Type B pancreatic cell (in vitro differentiated cells): ENCODE data around the gene XRN1. TPM values are rescaled to one million over a fixed set of nuclear protein-coding genes. Genes with fewer than 3 reads are reported as not detected.

Source experiments
- DNase-seq: peaks from one replicate; pipeline ENCODE4 v3.0.0; 2021; ENCODE audit warnings: mixed read lengths; ENCODE audit not compliant: unreplicated experiment; ENCODE audit errors: extremely low spot score
- H3K27ac Mint-ChIP-seq: 2 replicates; pipeline ENCODE4 v1.8.0; 2021; ENCODE audit warnings: mild to moderate bottlenecking, mixed read lengths
- H3K27me3 Mint-ChIP-seq: 2 replicates; pipeline ENCODE4 v1.8.0; 2021; ENCODE audit warnings: mixed read lengths
- H3K36me3 Mint-ChIP-seq: 2 replicates; pipeline ENCODE4 v1.8.0; 2021; ENCODE audit warnings: mixed read lengths
- H3K4me1 Mint-ChIP-seq: one replicate; pipeline ENCODE4 v1.8.0; 2021; ENCODE audit warnings: mixed read lengths; ENCODE audit not compliant: unreplicated experiment
- H3K4me3 Mint-ChIP-seq: 2 replicates; pipeline ENCODE4 v1.8.0; 2021; ENCODE audit warnings: mild to moderate bottlenecking, mixed read lengths
- H3K9me3 Mint-ChIP-seq: 2 replicates; pipeline ENCODE4 v1.8.0; 2021; ENCODE audit warnings: mixed read lengths
- total RNA-seq: library from RNA; stranded (reverse); gene quantifications from 2 replicates; pipeline ENCODE4 v1.2.1, GENCODE V29; 2021; ENCODE audit warnings: low replicate concordance
- TF ChIP-seq, protein P1 (sequence below): fragments of 200-600 bp; sonication (generic); conservative IDR thresholded peaks from 2 replicates; pipeline ENCODE4 v1.5.0; 2021; ENCODE audit warnings: antibody characterized with exemption, mild to moderate bottlenecking

XRN1 gene
- total RNA-seq, 1 donor from 2014 or later: 28.1 TPM

DNA sequence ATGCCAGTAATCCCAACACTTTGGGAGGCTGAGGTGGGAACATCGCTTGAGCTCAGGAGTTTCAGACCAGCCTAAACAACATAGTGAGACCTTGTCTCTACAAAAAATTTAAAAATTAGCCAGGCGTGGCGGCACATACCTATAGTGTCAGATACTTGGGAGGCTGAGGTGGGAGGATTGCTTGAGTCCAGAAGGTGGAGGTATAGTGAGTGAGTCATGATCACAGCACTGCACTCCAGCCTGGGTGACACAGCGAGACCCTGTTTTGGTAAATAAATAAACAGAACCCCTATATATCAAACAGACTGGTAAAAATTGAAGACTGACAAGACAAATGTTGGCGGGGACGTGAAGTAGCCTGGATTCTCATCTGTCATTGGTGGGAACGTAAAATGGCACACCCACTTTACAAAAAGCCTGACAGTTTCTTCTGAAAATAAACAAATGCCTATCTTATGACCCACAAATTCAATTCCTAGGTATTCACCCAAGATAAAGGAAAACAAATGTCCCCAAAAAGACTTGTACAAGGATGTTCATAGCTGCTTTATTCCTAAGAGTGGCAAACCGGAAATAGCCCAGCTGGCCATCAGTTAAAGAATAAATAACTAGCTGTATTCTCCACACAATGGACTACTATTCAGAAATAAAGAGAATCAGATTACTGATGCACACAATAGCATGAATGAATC is 175.5 kb downstream of the XRN1 start:
- TF ChIP-seq, protein P1, sequence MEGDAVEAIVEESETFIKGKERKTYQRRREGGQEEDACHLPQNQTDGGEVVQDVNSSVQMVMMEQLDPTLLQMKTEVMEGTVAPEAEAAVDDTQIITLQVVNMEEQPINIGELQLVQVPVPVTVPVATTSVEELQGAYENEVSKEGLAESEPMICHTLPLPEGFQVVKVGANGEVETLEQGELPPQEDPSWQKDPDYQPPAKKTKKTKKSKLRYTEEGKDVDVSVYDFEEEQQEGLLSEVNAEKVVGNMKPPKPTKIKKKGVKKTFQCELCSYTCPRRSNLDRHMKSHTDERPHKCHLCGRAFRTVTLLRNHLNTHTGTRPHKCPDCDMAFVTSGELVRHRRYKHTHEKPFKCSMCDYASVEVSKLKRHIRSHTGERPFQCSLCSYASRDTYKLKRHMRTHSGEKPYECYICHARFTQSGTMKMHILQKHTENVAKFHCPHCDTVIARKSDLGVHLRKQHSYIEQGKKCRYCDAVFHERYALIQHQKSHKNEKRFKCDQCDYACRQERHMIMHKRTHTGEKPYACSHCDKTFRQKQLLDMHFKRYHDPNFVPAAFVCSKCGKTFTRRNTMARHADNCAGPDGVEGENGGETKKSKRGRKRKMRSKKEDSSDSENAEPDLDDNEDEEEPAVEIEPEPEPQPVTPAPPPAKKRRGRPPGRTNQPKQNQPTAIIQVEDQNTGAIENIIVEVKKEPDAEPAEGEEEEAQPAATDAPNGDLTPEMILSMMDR: no peak
- no peak overlapping the region for H3K4me3 Mint-ChIP-seq
- no peaks in the 10 kb centered on the region for H3K9me3 Mint-ChIP-seq
- DNase-seq: no peak
- H3K4me1 Mint-ChIP-seq: no peaks in the 10 kb centered on the region
- H3K36me3 Mint-ChIP-seq: no peaks in the 10 kb centered on the region
- no peaks in the 10 kb centered on the region for H3K27me3 Mint-ChIP-seq
- H3K27ac Mint-ChIP-seq: no peak overlapping the region

DNA sequence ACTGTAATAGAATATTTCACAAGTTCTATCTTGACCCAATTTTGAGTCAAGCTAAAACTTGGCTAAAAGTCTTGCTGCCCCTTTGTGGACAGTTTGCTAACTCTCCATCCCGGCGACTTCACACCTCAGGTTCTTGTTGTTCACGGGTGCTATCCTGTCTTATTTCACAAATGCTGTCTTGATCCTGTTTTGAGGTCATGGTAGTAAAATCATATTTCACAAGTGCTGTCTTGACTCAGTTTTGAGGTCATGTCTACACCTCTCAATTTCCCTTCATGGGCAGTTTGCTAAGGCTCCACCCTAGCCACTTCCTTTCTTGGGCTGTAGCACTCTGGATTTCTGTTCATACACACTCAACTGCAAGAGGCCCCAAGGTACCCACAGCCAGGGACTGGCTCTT is 177.4 kb downstream of the XRN1 start:
- no peak overlapping the region for H3K27ac Mint-ChIP-seq
- no peaks in the 10 kb centered on the region for H3K27me3 Mint-ChIP-seq
- TF ChIP-seq, protein P1: no peak
- no peak overlapping the region for H3K4me3 Mint-ChIP-seq
- H3K4me1 Mint-ChIP-seq: no peaks in the 10 kb centered on the region
- no peak for DNase-seq
- no peaks in the 10 kb centered on the region for H3K36me3 Mint-ChIP-seq
- H3K9me3 Mint-ChIP-seq: no peaks in the 10 kb centered on the region

GRCh38 chr3:142269767-142270166 is 178.1 kb downstream of the XRN1 start:
- Mint-ChIP-seq H3K4me1 (no peaks in the 10 kb centered on the region), H3K27ac (no peak overlapping the region), H3K9me3 (no peaks in the 10 kb centered on the region), H3K27me3 (no peaks in the 10 kb centered on the region), H3K4me3 (no peak overlapping the region), H3K36me3 (no peaks in the 10 kb centered on the region)
- TF ChIP-seq, protein P1: no peak
- DNase-seq: no peak

DNA sequence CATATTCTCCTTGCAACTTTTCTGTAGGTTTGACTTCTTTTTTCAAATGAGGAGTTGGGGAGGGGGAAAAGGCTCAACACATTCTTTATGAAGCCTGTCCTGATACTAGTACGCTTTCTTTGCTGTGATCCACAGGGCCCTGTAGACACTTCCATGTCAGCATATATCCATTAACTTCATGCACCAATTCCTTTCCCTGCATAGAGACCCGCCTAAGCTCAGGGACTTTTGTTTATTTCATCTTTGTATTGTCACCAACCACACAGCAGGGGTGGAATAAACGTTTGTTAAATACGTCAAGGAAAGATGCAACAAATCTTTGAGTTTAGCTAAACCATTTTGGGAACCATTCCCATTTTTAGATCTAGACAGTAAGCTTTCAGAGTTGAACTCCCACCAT is 179.4 kb downstream of the XRN1 start:
- H3K36me3 Mint-ChIP-seq: no peaks in the 10 kb centered on the region
- DNase-seq: no peak
- no peak overlapping the region for H3K27ac Mint-ChIP-seq
- H3K4me1 Mint-ChIP-seq: no peaks in the 10 kb centered on the region
- no peaks in the 10 kb centered on the region for H3K27me3 Mint-ChIP-seq
- no peaks in the 10 kb centered on the region for H3K9me3 Mint-ChIP-seq
- H3K4me3 Mint-ChIP-seq: no peak overlapping the region
- TF ChIP-seq, protein P1: no peak

- Mint-ChIP-seq H3K9me3 (no peaks in the 10 kb centered on the region), H3K36me3 (no peaks in the 10 kb centered on the region), H3K27me3 (no peaks in the 10 kb centered on the region), H3K4me1 (no peaks in the 10 kb centered on the region), H3K4me3 (no peak overlapping the region), H3K27ac (no peak overlapping the region)
- DNase-seq: no peak
- TF ChIP-seq, protein P1: no peak
These were observed 180.6 kb downstream of the XRN1 start for GRCh38 chr3:142267269-142267668.

DNA sequence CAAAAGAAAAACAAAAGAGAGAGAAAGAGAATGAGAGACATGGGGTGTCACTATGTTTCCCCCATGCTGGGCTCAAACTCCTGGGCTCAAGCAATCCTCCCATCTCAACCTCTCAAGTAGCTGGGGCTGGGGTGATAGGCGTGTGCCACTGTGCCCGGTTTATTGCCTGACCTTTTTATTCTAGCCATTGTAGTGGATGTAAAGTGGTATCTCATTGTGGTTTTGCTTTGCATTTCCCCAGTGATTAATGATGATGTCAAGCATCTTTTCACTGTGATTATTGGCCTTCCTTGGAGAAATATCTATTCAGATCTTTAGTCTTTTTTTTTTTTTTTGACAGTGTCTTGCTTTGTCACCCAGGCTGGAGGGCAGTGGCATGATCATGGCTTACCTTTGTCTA is 184.7 kb downstream of the XRN1 start:
- no peak overlapping the region for H3K4me3 Mint-ChIP-seq
- H3K36me3 Mint-ChIP-seq: no peaks in the 10 kb centered on the region
- H3K4me1 Mint-ChIP-seq: no peaks in the 10 kb centered on the region
- no peaks in the 10 kb centered on the region for H3K27me3 Mint-ChIP-seq
- DNase-seq: no peak
- H3K27ac Mint-ChIP-seq: no peak overlapping the region
- no peaks in the 10 kb centered on the region for H3K9me3 Mint-ChIP-seq
- TF ChIP-seq, protein P1: no peak
